ENCODE results near the gene GGA3.
A peak's percentile ranks its signal among the peaks of the same experiment; 100 is the strongest.

The GGA3 gene

GRCh38 chr17:75194879-75195278, 66.5 kb downstream of the GGA3 start:
- DNase-seq (ENCODE audit: low read depth): no peak
- TF ChIP-seq CTCF (IDR thresholded peaks at IDR 0.05; ENCODE audit: low read depth, low read length) (no peak), MYC (IDR thresholded peaks at IDR 0.05; ENCODE audit: low read depth, low read length) (no peak), POLR2A (IDR thresholded peaks at IDR 0.05; ENCODE audit: extremely low read depth, insufficient read length) (no peak)
- TF ChIP-seq, protein P1, sequence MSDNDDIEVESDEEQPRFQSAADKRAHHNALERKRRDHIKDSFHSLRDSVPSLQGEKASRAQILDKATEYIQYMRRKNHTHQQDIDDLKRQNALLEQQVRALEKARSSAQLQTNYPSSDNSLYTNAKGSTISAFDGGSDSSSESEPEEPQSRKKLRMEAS (IDR thresholded peaks at IDR 0.05; ENCODE audit: low read depth, low read length): no peak
- no peak overlapping the region for H3K4me3 ChIP-seq (ENCODE audit: low read depth, low read length)

- H3K4me3 ChIP-seq (ENCODE audit: low read depth, low read length): no peak overlapping the region
These were observed 69.8 kb downstream of the GGA3 start for GRCh38 chr17:75191584-75191983.

GRCh38 chr17:75188614-75189013, 72.8 kb downstream of the GGA3 start:
- DNase-seq (ENCODE audit: low read depth): no peak
- H3K4me3 ChIP-seq (ENCODE audit: low read depth, low read length): no peak overlapping the region
- TF ChIP-seq MYC (IDR thresholded peaks at IDR 0.05; ENCODE audit: low read depth, low read length): no peak
- TF ChIP-seq CTCF (IDR thresholded peaks at IDR 0.05; ENCODE audit: low read depth, low read length): no peak
- TF ChIP-seq, protein P1 (IDR thresholded peaks at IDR 0.05; ENCODE audit: low read depth, low read length): no peak
- no peak for TF ChIP-seq POLR2A (IDR thresholded peaks at IDR 0.05; ENCODE audit: extremely low read depth, insufficient read length)

More at GRCh38 chr17:75191584-75191983, 69.8 kb downstream of the GGA3 start:
- DNase-seq (ENCODE audit: low read depth): peak; percentile 69
- TF ChIP-seq MYC (IDR thresholded peaks at IDR 0.05; ENCODE audit: low read depth, low read length) (no peak), POLR2A (IDR thresholded peaks at IDR 0.05; ENCODE audit: extremely low read depth, insufficient read length) (no peak), CTCF (IDR thresholded peaks at IDR 0.05; ENCODE audit: low read depth, low read length) (no peak)
- TF ChIP-seq, protein P1 (IDR thresholded peaks at IDR 0.05; ENCODE audit: low read depth, low read length): no peak

All from NB4 (cell line).